Stomach (tissue), 4 donors: ENCODE measurements around the gene CENPO.

Experiments
- CTCF ChIP-seq, 7 experiments: fragments of 450-650 bp in 4 of 7; fragments of 200-600 bp in 3 of 7; sonication (generic) in 3 of 7; IDR thresholded peaks; one replicate each; pipeline ENCODE4 v1.5.1; 2016 to 2019; ENCODE audit warnings: antibody characterized with exemption in 7 of 7, control low read depth in 2 of 7, mild to moderate bottlenecking in 1 of 7
- POLR2A ChIP-seq, 4 donors: fragments of 450-650 bp; IDR thresholded peaks; one replicate each; pipeline ENCODE4 v1.6.1; 2016; ENCODE audit warnings: antibody characterized with exemption in 4 of 4, control low read depth in 2 of 4, mild to moderate bottlenecking in 1 of 4, moderate library complexity in 1 of 4

DNA sequence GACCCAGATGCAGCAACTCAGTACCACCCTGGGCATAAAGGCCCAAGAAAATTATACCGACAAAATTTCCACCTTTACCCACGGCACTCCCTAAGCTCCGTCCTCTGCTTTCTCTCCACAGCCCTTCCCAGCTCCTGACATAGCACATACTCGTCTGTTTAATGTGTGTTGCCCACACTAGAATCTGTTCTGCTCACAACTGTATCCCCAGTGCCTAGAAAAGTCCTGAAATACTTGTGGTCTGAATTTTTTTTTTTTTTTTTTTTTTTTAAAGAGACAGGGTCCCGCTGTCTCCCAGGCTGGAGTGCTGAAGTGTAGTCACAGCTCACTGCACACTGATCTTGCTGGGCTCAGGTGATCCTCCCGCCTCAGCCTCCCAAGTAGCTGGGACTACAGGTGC, 64.5 kb downstream of the CENPO start:
- TF ChIP-seq POLR2A (IDR thresholded peaks at IDR 0.05) = no peak
- no peak for TF ChIP-seq CTCF (IDR thresholded peaks at IDR 0.05)
